Psoas muscle (tissue), 8 donors: ENCODE measurements around the gene TMPRSS6. TPM values are rescaled to one million over a fixed set of nuclear protein-coding genes. Genes with fewer than 3 reads are reported as not detected.

Experiments used
- ATAC-seq, 4 donors: fragments of 200-7000 bp; cut with Tn5 transposase; one replicate each; pipeline ENCODE4 v1.9.1; 2020; ENCODE audit warnings: moderate library complexity in 3 of 4, mild to moderate bottlenecking in 2 of 4
- DNase-seq, 2 donors: peaks; one replicate each; pipeline ENCODE4 v3.0.0-alpha.2; 2020
- H3K27ac ChIP-seq: fragments of 200-600 bp; one replicate; pipeline ENCODE4 v1.8.0; 2022
- H3K27me3 ChIP-seq, 3 donors: fragments of 200-600 bp in 1 of 3; one replicate each; pipeline versions ENCODE4 v1.6.1 to v1.8.0; 2013 to 2022; ENCODE audit warnings: low read length in 2 of 3, mild to moderate bottlenecking in 2 of 3, moderate library complexity in 1 of 3; ENCODE audit not compliant: insufficient read depth in 3 of 3
- H3K36me3 ChIP-seq, 2 donors: fragments of 200-600 bp in 1 of 2; one replicate each; pipeline versions ENCODE4 v1.6.1 to v1.8.0; 2013 to 2022; ENCODE audit warnings: low read depth in 1 of 2, mild to moderate bottlenecking in 1 of 2, moderate library complexity in 1 of 2; ENCODE audit not compliant: insufficient read depth in 1 of 2
- H3K4me1 ChIP-seq: fragments of 200-600 bp; one replicate; pipeline ENCODE4 v1.8.0; 2022
- H3K4me3 ChIP-seq: fragments of 200-600 bp; one replicate; pipeline ENCODE4 v1.8.0; 2022; ENCODE audit warnings: mild to moderate bottlenecking
- H3K9me3 ChIP-seq: fragments of 200-600 bp; one replicate; pipeline ENCODE4 v1.8.0; 2022
- CTCF ChIP-seq: fragments of 200-600 bp; IDR thresholded peaks from one replicate; pipeline ENCODE4 v1.8.0; 2022; ENCODE audit warnings: antibody characterized with exemption
- WGBS, 3 donors: extraction: QIAGEN DNeasy Blood & Tissue Kit; methylation state at CpG; one replicate each; pipeline versions ENCODE4 v1.1.6 to v1.1.7; 2013; 5-methylcytosine and 5-hydroxymethylcytosine counted together
- intact Hi-C, 2 donors: fragments of 100-400 bp; cut with DNase I; formaldehyde crosslinking; loops; one replicate each; pipeline versions ENCODE4 v1.11.0 to v1.14.2; 2022
- polyA plus RNA-seq, 3 donors: library from polyadenylated mRNA; stranded (reverse); fragments of 200-250 nt; gene quantifications; one replicate each; pipeline ENCODE4 v1.2.3, GENCODE V29; 2013
- total RNA-seq, 4 donors: library from RNA; stranded (reverse); fragmentation: NEBNext Ultra II Directional in 2 of 4; extraction: Animal tissue kit (Norgen Biotek cat#: 25700) in 2 of 4; gene quantifications; one replicate each; pipeline versions ENCODE4 v1.2.1 to v1.2.4, GENCODE V29; 2021 to 2023
- donor health status: healthy with polysubstance abuse.
- donor health status: DM: no; HTN: no; CAD: no; lungs with moderate emphysema.
- donor health status: Bipolar disorder and iron deficiency.
- donor health status: healthy.
- donor health status: DM: yes; HTN: yes; CAD: no.
- donor health status: DM: no; HTN: no; CAD: no.
- donor health status: DM: no; HTN: no; CAD: no.
- donor health status: DM: yes; HTN: yes; CAD: no.

TMPRSS6 gene
- total and polyA plus RNA-seq, 7 donors, result not detected

GRCh38 chr22:37018086-37018814 lies 91.3 kb downstream of the TMPRSS6 start:
- intact Hi-C loops, result loop anchor here in 1 of 2 donors (10.0 kb wide), 1 partner anchor 473 kb away; no protein-coding TSS in a partner anchor
- Histone ChIP-seq H3K9me3 (no peaks in the 10 kb centered on the region), H3K4me1 (peaks cover 46% of the 10 kb centered on the region), H3K27ac (peak overlapping the region; percentile 86), H3K36me3 (peaks cover 0 to 8% of the 10 kb centered on the region in 2 donors), H3K4me3 (peak overlapping the region; percentile 92), H3K27me3 (no peaks in the 10 kb centered on the region)
- DNase-seq (peak in 1 of 2 donors; percentile 62), ATAC-seq (peak in 3 of 4 donors; percentile 11 to 23 (median 23))
- 56 to 57% (median 56%) methylated on average over 41 to 45 of the region's 45 CpGs for WGBS, 3 donors
- no peak for TF ChIP-seq CTCF

DNA sequence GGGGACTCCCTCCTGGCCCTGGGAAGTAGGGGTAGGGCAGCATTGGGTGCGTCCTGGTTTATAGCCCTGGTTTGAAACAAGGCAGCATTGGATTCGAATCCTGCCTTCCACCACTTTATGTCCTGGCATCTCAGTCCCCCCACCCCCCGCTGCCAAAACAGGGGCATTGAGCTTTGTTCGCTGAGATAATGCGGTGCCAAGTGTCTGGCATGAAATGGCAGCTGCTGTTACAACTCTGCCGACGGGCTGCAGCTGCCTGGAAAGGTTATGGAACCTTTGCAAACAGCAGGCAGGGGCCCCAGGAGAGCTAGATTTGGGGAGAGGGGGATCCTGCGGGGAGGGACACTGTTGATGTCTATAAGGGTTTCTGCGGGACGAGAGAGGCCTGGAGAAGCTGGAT lies 92.2 kb downstream of the TMPRSS6 start:
- no peak for DNase-seq

GRCh38 chr22:37016134-37016910 lies 93.2 kb downstream of the TMPRSS6 start:
- intact Hi-C loops, result loop anchor here in 1 of 2 donors (10.0 kb wide), 1 partner anchor 472 kb away; no protein-coding TSS in a partner anchor
- Histone ChIP-seq H3K36me3 (peaks cover 0 to 8% of the 10 kb centered on the region in 2 donors), H3K9me3 (no peaks in the 10 kb centered on the region), H3K4me1 (peaks cover 43% of the 10 kb centered on the region), H3K27ac (no peak overlapping the region), H3K27me3 (no peaks in the 10 kb centered on the region), H3K4me3 (no peak overlapping the region)
- no peak for TF ChIP-seq CTCF
- whole genome bisulfite sequencing, 3 donors, result 91 to 94% (median 92%) methylated on average over 14 of the region's 14 CpGs
- no peak for ATAC-seq
- DNase-seq, result no peak

More for the DNA sequence above, 92.2 kb downstream of the TMPRSS6 start:
- no peak for ATAC-seq
- intact Hi-C loops, result loop anchor here in 1 of 2 donors (10.0 kb wide), 1 partner anchor 473 kb away; no protein-coding TSS in a partner anchor
- Histone ChIP-seq H3K4me1 (peaks cover 44% of the 10 kb centered on the region), H3K9me3 (no peaks in the 10 kb centered on the region), H3K36me3 (peaks cover 0 to 8% of the 10 kb centered on the region in 2 donors), H3K27ac (no peak overlapping the region), H3K4me3 (peak overlapping the region; percentile 92), H3K27me3 (no peaks in the 10 kb centered on the region)
- WGBS, 3 donors, result 48 to 55% (median 52%) methylated on average over 10 of the region's 10 CpGs
- no peak for TF ChIP-seq CTCF

- Histone ChIP-seq H3K4me1 (peaks cover 37% of the 10 kb centered on the region), H3K27ac (no peak overlapping the region), H3K9me3 (no peaks in the 10 kb centered on the region), H3K36me3 (peaks cover 0 to 8% of the 10 kb centered on the region in 2 donors), H3K27me3 (no peaks in the 10 kb centered on the region), H3K4me3 (no peak overlapping the region)
- ATAC-seq, result no peak
- 87 to 89% (median 88%) methylated on average over 4 of the region's 4 CpGs for WGBS, 3 donors
- intact Hi-C loops, result loop anchor here in 1 of 2 donors (10.0 kb wide), 1 partner anchor 471 kb away; no protein-coding TSS in a partner anchor
- DNase-seq, result peak in 1 of 2 donors; percentile 10
- TF ChIP-seq CTCF, result no peak
Measured at GRCh38 chr22:37015587-37015878, 94.0 kb downstream of the TMPRSS6 start.

Other genes starting within 250 kb of the TMPRSS6 start
- 1 to 10 TPM; 2.6 to 4.3 (median 3.0) TPM for gene NCF4, start 248.7 kb downstream of the TMPRSS6 start, total RNA-seq
- 1 to 10 TPM; 1.5 to 1.9 (median 1.5) TPM for gene NCF4, start 248.7 kb downstream of the TMPRSS6 start, polyA plus RNA-seq
- gene CSF2RB, start 196.1 kb downstream of the TMPRSS6 start, total RNA-seq, result 1 to 10 TPM; 1.0 to 1.7 (median 1.5) TPM
- under 1 TPM; 0.25 to 0.45 (median 0.27) TPM for gene CSF2RB, start 196.1 kb downstream of the TMPRSS6 start, polyA plus RNA-seq
- 10 to 100 TPM; 18.4 to 46.9 (median 33.1) TPM for gene TST, start 90.3 kb downstream of the TMPRSS6 start, total RNA-seq
- gene TST, start 90.3 kb downstream of the TMPRSS6 start, polyA plus RNA-seq, result 10 to 100 TPM; 18.6 to 35.6 (median 24.1) TPM
- gene MPST, start 90.0 kb downstream of the TMPRSS6 start, total RNA-seq, result 10 to 100 TPM; 31.5 to 58.0 (median 41.7) TPM
- gene MPST, start 90.0 kb downstream of the TMPRSS6 start, polyA plus RNA-seq, result 10 to 100 TPM; 42.1 to 83.6 (median 67.2) TPM
- gene KCTD17, start 58.0 kb downstream of the TMPRSS6 start, total RNA-seq, result 1 to 10 TPM; 1.5 to 3.4 (median 2.4) TPM
- 1 to 10 TPM; 1.5 to 1.8 (median 1.7) TPM for gene KCTD17, start 58.0 kb downstream of the TMPRSS6 start, polyA plus RNA-seq
- gene IL2RB, start 40.2 kb upstream of the TMPRSS6 start, total RNA-seq, result 1 to 10 TPM in 1 of 4 donors, under 1 TPM in 3; 0.54 to 1.5 (median 0.77) TPM
- gene IL2RB, start 40.2 kb upstream of the TMPRSS6 start, polyA plus RNA-seq, result under 1 TPM; 0.07 to 0.10 (median 0.10) TPM
- 1 to 10 TPM in 3 of 4 donors, under 1 TPM in 1; 0.75 to 8.2 (median 1.0) TPM for gene C1QTNF6, start 78.5 kb upstream of the TMPRSS6 start, total RNA-seq
- 1 to 10 TPM in 2 of 3 donors, under 1 TPM in 1; 0.66 to 1.8 (median 1.1) TPM for gene C1QTNF6, start 78.5 kb upstream of the TMPRSS6 start, polyA plus RNA-seq
- gene SSTR3, start 102.8 kb upstream of the TMPRSS6 start, total RNA-seq, result not detected
- under 1 TPM in 1 of 3 donors, not detected in 2; 0.01 TPM for gene SSTR3, start 102.8 kb upstream of the TMPRSS6 start, polyA plus RNA-seq
- 1 to 10 TPM; 2.3 to 5.0 (median 3.0) TPM for gene RAC2, start 134.6 kb upstream of the TMPRSS6 start, total RNA-seq
- 1 to 10 TPM in 2 of 3 donors, under 1 TPM in 1; 0.90 to 1.8 (median 1.5) TPM for gene RAC2, start 134.6 kb upstream of the TMPRSS6 start, polyA plus RNA-seq
- gene CYTH4, start 172.8 kb upstream of the TMPRSS6 start, total RNA-seq, result 1 to 10 TPM; 3.0 to 8.5 (median 3.8) TPM
- under 1 TPM; 0.63 to 0.83 (median 0.76) TPM for gene CYTH4, start 172.8 kb upstream of the TMPRSS6 start, polyA plus RNA-seq